Astrocyte (in vitro differentiated cells and primary cell): ENCODE measurements around the gene HOXA5. TPM values are rescaled to one million over a fixed set of nuclear protein-coding genes. Genes with fewer than 3 reads are reported as not detected.

Experiments used
- DNase-seq: peaks from one replicate; pipeline ENCODE4 v3.0.0-alpha.2; 2010; ENCODE audit warnings: low read depth
- FAIRE-seq: peaks from 2 replicates; lab custom pipeline; 2011; peaks lifted over from hg19 to GRCh38; lab: Jason Lieb, UNC
- H2AFZ ChIP-seq: 2 replicates; pipeline ENCODE4 v1.6.0; 2012; ENCODE audit warnings: low read depth, low read length, inconsistent platforms
- H3K27ac ChIP-seq: 2 replicates; pipeline ENCODE4 v1.5.1; 2011; ENCODE audit warnings: low read depth, low read length, inconsistent platforms
- H3K27me3 ChIP-seq: 2 replicates; pipeline ENCODE4 v1.6.0; 2011; ENCODE audit warnings: low read length, inconsistent platforms; ENCODE audit not compliant: insufficient read depth
- H3K36me3 ChIP-seq: 2 replicates; pipeline ENCODE4 v1.5.1; 2011; ENCODE audit warnings: low read length, inconsistent platforms; ENCODE audit not compliant: insufficient read depth
- H3K4me1 ChIP-seq: 2 replicates; pipeline ENCODE4 v1.5.1; 2011; ENCODE audit warnings: low read length, inconsistent platforms; ENCODE audit not compliant: insufficient read depth
- H3K4me2 ChIP-seq: 2 replicates; pipeline ENCODE4 v1.6.0; 2012; ENCODE audit warnings: low read length, inconsistent platforms
- H3K4me3 ChIP-seq: 2 replicates; pipeline ENCODE4 v1.5.1; 2011; ENCODE audit warnings: low read depth, mild to moderate bottlenecking, low read length, inconsistent platforms; ENCODE audit not compliant: insufficient read depth
- H3K79me2 ChIP-seq: 2 replicates; pipeline ENCODE4 v1.6.0; 2012; ENCODE audit warnings: mild to moderate bottlenecking, low read length, inconsistent platforms; ENCODE audit not compliant: insufficient read depth
- H3K9ac ChIP-seq: 2 replicates; pipeline ENCODE4 v1.6.0; 2012; ENCODE audit warnings: mild to moderate bottlenecking, low read length, inconsistent platforms
- H3K9me3 ChIP-seq: 2 replicates; pipeline ENCODE4 v1.5.1; 2012; ENCODE audit warnings: low read depth, mild to moderate bottlenecking, low read length, inconsistent platforms; ENCODE audit not compliant: insufficient read depth
- H4K20me1 ChIP-seq: 2 replicates; pipeline ENCODE4 v1.6.0; 2012; ENCODE audit warnings: low read length, inconsistent platforms; ENCODE audit not compliant: insufficient read depth
- H3K27ac Mint-ChIP-seq: one replicate; pipeline ENCODE4 v1.8.0; 2021; ENCODE audit warnings: mild to moderate bottlenecking, mixed read lengths; ENCODE audit not compliant: unreplicated experiment
- H3K27me3 Mint-ChIP-seq: one replicate; pipeline ENCODE4 v1.8.0; 2021; ENCODE audit warnings: low read depth, mixed read lengths; ENCODE audit not compliant: unreplicated experiment
- H3K36me3 Mint-ChIP-seq: one replicate; pipeline ENCODE4 v1.8.0; 2021; ENCODE audit warnings: low read depth, mixed read lengths; ENCODE audit not compliant: unreplicated experiment
- H3K4me1 Mint-ChIP-seq: one replicate; pipeline ENCODE4 v1.8.0; 2021; ENCODE audit warnings: low read depth, mixed read lengths; ENCODE audit not compliant: unreplicated experiment
- H3K4me3 Mint-ChIP-seq: one replicate; pipeline ENCODE4 v1.8.0; 2021; ENCODE audit warnings: mild to moderate bottlenecking, moderate library complexity, mixed read lengths; ENCODE audit not compliant: unreplicated experiment
- H3K9me3 Mint-ChIP-seq: one replicate; pipeline ENCODE4 v1.8.0; 2021; ENCODE audit warnings: mild to moderate bottlenecking, mixed read lengths; ENCODE audit not compliant: unreplicated experiment
- CTCF ChIP-seq: IDR thresholded peaks from 2 replicates; pipeline ENCODE4 v1.5.1; 2011; ENCODE audit warnings: low read depth, mild to moderate bottlenecking, inconsistent platforms, low read length, moderate library complexity; ENCODE audit not compliant: insufficient read depth
- EZH2 ChIP-seq: IDR thresholded peaks from 2 replicates; pipeline ENCODE4 v1.6.1; 2012; ENCODE audit warnings: mild to moderate bottlenecking, low read length, inconsistent platforms; ENCODE audit not compliant: insufficient read depth
- total RNA-seq: library from RNA; stranded (reverse); gene quantifications from 2 replicates; pipeline ENCODE4 v1.2.1, GENCODE V29; 2021

Gene HOXA5
- total RNA-seq, 1 donor from 2014 or later, result not detected

GRCh38 chr7:27148031-27148755, 4.7 kb upstream of the HOXA5 start:
- H3K4me2 ChIP-seq, result no peak overlapping the region
- H3K4me3 ChIP-seq, result no peak overlapping the region
- no peaks in the 10 kb centered on the region for H3K79me2 ChIP-seq
- DNase-seq (no peak), FAIRE-seq (no peak)
- H3K36me3 ChIP-seq, result no peaks in the 10 kb centered on the region
- H3K27me3 ChIP-seq, result peaks cover 95% of the 10 kb centered on the region
- no peak overlapping the region for H3K9ac ChIP-seq
- H4K20me1 ChIP-seq, result peaks cover 2% of the 10 kb centered on the region
- Mint-ChIP-seq H3K9me3 (peaks cover 55% of the 10 kb centered on the region), H3K4me1 (no peaks in the 10 kb centered on the region), H3K36me3 (no peaks in the 10 kb centered on the region), H3K27me3 (peaks cover 82% of the 10 kb centered on the region), H3K27ac (no peak overlapping the region), H3K4me3 (no peak overlapping the region)
- no peak overlapping the region for H3K27ac ChIP-seq
- peaks cover 5% of the 10 kb centered on the region for H3K4me1 ChIP-seq
- H2AFZ ChIP-seq, result no peak overlapping the region
- H3K9me3 ChIP-seq, result peaks cover 22% of the 10 kb centered on the region
- TF ChIP-seq EZH2, result peak; percentile 62
- no peak for TF ChIP-seq CTCF

DNA sequence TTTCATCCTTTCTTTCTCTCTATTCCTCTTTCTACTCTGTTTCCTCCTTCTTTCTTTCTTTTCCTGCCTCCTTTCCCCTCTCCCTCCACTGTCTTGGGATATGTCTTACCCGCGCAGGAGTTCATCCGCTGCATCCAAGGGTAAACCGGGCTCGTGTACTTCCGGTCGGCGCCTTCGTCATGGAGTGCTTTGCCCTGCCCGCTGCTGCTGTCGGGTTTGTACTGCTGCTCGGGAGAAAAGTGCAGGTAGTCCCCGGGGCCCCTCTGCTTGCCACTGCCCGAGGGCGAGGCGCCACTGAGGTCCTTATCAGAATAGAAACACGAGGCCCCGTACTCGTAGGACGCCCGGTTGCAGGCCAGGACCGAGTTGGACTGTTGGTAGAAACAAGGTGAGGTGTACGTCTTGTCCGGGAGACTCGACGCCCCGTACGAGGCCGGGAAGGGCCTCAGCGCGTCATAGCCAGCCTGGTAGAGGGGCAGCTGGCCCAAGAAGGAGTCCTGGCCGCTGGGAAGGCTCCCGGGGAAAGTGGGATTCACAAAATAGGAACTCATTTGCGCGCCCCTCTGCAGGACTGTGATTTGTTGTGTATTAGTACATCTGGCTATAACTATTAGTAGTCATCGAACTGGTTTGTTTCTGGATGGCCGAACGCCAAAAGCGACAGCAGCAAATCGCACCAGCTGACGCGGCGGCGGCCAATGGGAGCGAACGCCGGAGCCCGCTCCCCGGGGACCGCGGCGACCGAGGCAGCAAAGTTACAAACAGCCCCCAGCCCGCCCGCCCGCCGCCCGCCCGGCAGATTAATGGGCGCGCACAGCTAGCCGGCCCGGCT, 3.9 kb upstream of the HOXA5 start, which contains the start of gene HOXA6:
HOXA6 (minus strand) TSS at position 576 of the 832 bp plus-strand sequence; CDS start at position 551, 25 bp downstream.
- Histone ChIP-seq H3K36me3 (no peaks in the 10 kb centered on the region), H3K27ac (no peak within 1 kb of the TSS), H3K4me2 (no peak within 1 kb of the TSS), H2AFZ (peak within 1 kb of the TSS; percentile 18), H3K79me2 (no peaks in the 10 kb centered on the region), H3K27me3 (peaks cover 94% of the 10 kb centered on the region), H4K20me1 (peaks cover 2% of the 10 kb centered on the region), H3K9ac (no peak within 1 kb of the TSS), H3K4me1 (peaks cover 5% of the 10 kb centered on the region), H3K9me3 (peaks cover 22% of the 10 kb centered on the region), H3K4me3 (no peak within 1 kb of the TSS)
- H3K4me1 Mint-ChIP-seq, result no peaks in the 10 kb centered on the region
- H3K9me3 Mint-ChIP-seq, result peaks cover 55% of the 10 kb centered on the region
- no peak for FAIRE-seq
- DNase-seq, result no peak
- no peak within 1 kb of the TSS for H3K27ac Mint-ChIP-seq
- H3K27me3 Mint-ChIP-seq, result peaks cover 82% of the 10 kb centered on the region
- TF ChIP-seq EZH2 (peak; percentile 67), CTCF (no peak)
- H3K4me3 Mint-ChIP-seq, result no peak within 1 kb of the TSS
- H3K36me3 Mint-ChIP-seq, result no peaks in the 10 kb centered on the region
